Activated CD4-positive, alpha-beta T cell treated with anti-CD3 and anti-CD28 coated beads for 4 hours (primary cell): Measurements from ENCODE around the gene PPFIA2.

Experiments used
- DNase-seq, 2 donors: peaks; one replicate each; pipeline ENCODE4 v3.0.0-alpha.2; 2020

The PPFIA2 gene

DNA sequence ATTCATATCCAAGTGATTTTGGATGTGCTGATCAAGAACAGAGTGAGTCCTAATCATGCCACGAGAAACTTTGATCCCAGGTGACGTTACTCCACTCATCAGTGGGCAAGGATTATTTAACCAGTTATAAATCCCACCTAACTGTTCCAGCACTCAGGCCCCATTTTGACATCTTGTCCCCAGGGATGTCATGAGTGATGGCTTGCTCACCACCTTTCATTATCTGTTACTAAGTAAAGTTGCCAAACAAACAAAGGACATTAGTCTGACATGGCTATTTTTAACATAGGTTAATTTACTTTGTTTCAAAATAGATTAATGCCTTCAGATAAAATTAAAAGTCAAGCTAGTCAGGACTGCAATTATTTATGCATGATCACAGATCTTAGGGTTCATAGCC lies 425.3 kb downstream of the PPFIA2 start:
- DNase-seq = no peak

DNA sequence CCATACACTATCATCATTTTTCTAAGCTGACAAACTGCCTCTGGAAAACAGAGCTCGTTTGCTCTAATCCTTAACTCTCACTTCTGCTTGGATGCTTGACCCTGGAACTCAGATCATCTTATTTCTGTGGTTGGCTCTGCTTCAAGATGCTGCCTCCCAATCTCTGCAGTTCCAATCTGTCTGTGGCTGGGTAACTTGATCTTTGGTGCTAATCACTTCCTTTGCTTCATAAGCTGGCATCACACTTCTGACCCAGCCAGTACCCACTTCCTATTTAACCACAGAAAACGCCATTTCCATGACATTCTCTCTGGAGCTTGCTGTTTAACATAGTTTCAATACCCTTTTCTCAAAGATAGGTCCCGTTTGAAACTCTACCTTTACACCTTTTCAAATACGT lies 427.1 kb downstream of the PPFIA2 start:
- DNase-seq = no peak

DNA sequence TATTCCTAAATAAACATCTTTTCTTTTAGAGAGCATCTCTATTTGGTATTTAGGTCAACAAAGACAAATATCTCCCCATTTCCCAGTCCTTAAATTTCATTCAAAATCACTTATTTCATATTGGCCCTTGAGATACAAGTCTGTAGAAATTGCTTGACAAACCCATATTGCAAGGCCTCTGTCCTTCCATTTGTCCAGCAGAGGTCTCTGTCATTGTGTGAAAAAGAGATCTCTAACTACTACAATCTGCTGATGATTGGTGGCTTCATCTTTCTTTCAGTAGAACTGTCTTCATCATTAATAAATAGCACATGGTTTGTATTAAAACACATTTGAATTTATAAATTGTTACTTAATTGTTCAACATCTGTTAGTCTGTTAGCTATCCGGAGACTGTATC lies 428.7 kb downstream of the PPFIA2 start:
- no peak for DNase-seq

DNA sequence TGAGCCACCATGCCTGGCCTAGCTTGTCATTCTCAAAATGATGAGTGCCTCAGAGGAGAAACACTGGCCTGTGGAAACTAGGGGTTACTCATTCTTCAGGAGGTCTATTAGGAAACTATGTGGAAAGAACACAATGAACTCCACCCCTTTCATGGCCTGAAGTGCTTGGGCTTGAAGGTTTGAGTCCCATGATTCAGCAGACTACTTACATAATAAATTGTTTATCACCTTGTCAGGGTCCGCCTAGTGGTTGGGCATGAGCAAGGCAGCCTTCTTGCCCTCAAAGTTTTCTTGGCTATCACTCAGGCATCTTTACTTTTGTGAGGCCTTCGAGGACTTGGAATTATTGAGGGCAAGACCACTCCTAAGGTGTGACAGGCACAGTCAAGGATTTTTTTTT lies 430.1 kb downstream of the PPFIA2 start:
- DNase-seq = no peak

DNA sequence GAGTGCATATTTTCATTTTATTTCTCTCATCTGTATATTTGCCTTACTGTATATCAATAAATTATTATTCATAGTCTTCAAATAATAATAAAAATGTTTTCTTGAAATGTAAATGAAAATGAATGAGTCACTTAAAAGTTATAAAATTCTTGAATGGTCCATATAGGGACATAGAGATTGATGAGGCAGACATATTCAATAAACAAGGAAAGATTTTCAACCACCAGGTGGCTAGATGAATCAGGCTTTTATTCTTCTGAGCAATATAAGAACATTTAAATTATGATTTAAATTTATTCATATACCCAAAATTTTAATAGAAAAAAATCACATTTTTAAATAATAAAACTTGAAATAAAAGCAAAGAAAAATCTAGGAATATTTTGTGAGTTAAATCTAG lies 431.7 kb downstream of the PPFIA2 start:
- DNase-seq = no peak

DNA sequence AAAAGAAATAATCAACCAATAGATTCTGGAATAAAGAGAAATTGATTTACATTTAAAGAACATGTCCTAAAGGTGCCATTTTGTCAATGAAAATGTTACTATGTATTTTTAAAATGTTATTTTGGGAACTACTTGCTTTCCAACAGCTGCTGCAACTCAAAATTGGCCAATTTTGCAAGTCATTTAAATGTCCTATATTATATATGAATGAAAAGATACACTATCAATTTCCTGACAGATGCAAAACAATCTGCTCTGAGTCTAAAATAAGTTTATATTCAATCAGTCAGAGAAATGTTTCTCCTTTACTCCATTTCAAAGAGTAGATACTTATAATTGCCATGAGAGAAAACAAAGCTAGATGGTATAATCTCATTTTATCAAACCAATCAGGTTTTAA lies 434.1 kb downstream of the PPFIA2 start:
- DNase-seq = no peak

DNA sequence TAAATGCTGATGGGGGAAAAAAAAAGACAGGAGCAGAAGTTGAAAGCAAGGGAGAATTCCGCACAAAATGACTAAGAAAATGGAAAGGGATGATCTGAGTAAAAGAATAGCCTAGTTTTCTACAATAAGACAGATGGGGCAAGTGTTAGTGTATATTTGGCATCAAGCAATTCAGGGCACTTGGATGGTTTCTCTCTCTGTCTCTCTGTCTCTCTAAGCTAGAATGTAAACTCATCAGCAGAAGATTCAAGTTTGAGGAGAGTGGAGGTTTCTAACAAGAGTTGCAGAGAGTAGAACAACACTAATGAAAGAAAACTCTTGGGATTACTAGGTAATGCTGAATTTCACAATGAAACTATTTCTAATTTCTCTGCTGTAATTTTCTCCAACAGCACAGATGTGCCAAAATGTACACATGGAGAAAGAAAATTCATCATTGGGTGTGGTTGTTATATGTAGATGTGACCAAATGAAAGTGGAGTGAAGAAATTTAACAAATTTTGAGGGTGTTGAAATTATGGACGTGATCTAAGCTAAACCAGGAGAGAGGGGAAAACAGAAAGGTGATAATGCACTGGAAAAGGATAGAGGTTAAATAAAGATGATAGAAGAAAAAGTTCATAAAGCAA lies 444.1 kb downstream of the PPFIA2 start:
- no peak for DNase-seq

DNA sequence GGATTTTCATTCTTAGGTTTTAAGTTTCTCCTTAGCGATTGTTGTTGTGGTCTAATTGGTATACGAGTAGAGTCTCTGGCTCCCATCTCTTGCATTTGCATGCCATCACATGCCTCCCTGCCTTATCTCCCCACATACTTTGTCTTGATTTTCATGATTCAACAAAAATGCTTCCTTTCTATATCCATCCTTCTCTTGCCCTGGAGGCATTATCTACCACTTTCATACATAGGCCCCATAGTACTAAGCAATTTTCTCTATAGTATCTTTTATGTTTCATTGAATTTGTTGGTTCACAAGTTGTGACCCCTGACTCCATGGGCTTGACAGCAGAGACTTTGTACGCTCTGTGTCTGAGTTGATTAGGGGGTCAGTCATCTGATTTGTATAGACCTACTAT lies 455.2 kb downstream of the PPFIA2 start:
- DNase-seq = no peak

DNA sequence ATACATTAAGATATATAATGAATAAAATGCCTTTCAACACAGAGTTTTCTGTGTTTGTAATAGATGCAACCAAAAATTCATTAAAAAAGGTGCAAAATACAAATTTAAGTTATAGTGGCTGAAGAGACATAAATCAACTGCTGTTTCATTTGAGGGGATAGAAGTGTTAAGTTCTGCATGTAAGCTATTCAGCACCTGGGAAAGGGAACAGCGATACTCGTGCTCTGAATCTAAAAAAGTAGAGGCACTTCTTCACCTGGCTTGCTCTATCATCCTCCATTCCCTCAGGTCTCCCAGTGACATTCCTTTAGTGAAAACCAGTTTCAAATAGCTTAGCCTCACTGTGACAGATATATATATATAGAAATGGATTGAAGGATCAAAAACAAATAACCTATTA lies 458.7 kb downstream of the PPFIA2 start:
- no peak for DNase-seq

DNA sequence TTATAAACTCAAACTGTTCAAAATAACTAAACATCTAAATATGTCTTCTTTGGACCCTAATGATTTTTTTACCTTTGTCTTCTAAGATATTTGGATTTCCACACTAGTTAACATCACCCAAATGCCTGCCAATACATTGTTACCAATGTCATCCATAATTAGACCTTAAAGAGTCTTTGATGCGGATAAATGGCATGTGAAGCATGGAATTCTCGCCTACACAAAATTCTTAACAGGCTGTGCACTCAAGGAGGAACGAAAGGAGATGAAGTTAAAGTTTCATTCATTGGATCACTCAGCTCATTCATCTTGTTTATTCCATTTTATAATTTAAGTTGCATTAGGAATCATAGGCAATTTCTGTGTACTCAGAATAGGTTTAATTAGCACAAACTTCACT lies 461.5 kb downstream of the PPFIA2 start:
- DNase-seq = no peak

DNA sequence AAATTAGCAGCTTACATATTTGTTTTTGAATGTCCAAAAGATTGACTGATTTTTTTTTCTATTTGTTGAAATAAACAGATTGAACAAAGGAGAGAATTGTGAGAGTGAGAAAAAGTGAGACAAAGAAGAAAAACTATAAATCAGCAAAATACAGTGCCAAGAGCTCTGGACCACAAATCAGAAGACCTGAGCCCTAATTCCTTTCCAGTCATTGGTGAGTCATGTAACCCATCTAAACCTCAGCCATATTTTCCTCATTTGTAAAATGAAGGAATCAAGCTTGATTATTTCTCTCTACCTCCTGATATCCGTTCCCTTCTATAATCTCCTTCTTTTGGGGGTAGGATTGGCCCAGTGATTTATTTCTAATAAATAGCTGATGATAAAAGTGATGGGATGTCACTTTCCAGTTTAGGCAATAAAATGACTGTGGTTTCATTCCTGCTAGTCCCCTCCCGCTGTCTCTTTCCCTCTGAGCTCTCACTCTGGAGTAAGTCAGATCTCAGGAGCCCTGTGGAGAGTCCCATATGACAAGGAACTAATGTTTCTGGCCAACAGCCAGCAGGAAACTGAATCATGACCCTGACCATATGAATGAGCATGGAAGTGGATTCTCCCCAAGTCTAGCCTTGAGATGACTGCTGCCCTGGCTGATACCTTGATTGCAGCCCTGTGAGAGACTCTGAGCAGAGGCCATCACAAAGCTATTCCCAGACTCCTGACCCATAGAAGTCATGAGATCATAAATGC lies 462.4 kb downstream of the PPFIA2 start:
- no peak for DNase-seq

DNA sequence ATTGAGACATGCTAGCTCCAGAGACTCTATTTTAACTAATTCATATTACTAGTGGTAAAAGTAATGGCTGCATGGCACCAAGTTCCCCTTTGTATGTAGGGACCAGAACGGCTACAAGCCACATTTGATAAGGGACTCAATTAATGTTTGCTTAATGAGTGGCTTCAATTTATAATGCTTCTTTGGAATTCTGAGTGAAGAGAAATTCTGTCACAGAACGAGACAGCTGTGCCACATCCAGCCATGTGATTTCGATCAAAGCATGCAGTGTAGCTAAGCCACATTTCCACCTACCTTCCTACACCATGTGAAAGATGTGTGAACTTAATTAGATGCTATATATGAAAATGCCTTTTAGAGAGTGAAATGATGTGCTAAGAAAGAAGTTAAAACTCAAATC lies 463.9 kb downstream of the PPFIA2 start:
- DNase-seq = no peak

DNA sequence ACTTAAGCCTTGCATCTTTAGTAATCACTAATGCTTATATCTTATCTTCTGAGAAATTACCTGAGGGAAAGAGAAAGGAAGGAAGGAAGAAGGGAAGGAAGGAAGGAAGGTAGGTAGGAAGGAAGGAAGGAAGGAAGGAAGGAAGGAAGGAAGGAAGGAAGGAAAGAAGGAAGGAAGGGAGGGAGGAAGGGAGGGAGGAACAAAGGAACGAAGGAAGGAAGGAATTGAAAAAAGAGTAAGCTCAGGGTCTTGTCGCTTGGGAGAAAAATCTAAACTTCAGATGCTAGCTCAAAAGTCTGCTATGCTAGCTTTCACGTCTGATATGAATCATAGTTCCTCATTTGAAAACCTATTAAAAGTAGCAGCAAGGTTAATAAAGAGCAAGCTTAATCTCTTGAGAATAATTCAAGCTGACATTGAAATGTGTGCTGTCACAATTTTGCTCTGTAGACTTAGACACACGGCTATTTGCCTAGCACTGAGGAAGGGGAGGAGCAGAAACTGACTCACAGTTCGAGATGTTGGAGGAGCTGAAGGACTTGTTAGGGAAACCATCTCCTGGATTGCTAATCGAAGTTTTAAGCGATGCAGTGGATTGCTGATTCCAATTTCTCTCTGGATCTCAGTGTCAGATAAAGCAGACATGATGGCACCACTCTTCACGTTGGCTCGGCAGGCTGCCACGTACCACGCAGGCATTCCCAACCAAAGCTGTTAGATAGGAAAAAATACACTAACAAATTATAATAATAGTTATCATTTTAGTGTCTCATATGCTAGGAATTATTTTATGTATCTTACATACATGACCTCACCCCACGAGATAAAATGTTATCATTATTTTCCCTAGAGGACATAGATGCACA lies 464.6 kb downstream of the PPFIA2 start:
- DNase-seq = no peak

DNA sequence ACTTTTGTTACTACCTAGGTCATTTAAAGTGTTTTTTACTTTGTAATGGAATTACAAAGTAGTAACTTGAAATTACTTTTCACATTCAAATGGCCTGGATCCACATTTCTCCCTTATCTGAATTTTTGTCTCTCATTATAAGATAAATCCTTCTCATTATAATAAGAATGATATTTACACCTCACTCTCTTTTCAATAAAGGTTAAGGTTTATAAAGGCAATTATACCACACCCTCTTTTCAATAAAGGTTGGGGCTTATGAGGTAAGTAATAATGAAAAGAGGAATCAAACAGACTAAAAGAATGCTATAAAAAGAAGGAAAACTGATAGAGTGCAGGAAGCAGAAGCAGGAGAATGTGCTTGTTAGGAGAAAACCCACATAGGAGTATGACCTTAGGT lies 470.5 kb downstream of the PPFIA2 start:
- no peak for DNase-seq

DNA sequence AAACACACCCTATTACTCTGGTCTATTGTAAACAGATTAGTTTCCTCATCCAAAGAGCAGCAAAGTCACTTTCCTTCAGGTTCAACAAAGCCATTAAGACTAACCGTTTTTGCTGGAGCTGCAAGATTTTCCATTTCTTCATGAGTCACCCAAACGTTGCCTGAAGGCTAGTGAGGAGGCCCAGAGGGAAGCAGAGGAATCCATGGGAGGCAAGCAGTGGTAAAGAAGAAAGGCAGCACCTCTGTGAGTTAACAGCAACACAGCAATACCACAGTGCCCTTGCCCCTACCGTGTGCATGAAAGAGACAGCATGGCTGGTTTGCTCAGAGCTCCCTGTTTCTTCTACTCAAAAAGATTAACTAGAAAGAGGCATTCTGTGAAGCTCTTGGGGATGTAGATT lies 475.0 kb downstream of the PPFIA2 start:
- DNase-seq = no peak

DNA sequence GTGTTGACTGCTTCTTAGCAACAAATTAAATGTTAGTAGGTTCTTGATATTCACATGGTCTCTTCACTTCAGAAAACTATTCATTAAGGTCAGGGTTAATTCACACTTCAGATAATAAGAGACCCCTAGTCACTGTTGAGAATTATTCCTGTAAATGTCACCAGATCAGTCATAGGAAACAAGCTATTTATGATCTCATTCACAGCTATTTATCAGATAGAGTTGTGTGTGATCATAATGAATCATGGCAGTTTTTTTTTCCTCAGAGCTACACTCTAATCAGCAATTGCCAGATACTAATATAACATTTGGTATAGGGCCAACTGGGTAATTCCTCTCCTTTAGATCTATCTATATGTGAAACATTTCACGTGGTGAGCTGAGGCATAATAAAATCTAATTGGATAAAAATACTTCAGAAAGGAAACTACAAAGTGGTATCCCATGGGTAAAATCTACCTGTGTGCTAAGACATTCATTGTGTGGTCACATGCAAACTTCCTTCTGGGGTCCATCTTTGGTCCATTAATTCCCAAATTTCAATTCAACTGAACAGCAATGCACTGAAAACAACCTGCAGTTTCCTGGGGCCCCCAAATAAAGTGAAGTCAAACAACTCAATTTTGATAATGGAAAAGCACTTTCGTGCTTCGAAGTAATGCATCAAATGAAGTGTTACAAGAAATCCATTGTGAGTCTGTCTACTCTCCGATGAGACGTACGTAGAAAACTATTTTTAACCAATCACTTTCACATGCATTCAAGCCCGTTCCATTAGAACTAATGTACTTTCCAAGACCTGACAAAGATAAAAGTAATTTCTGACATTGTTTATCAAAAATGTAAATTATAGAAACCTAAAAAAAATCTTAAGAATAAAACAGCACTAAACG lies 484.3 kb downstream of the PPFIA2 start:
- DNase-seq = no peak

DNA sequence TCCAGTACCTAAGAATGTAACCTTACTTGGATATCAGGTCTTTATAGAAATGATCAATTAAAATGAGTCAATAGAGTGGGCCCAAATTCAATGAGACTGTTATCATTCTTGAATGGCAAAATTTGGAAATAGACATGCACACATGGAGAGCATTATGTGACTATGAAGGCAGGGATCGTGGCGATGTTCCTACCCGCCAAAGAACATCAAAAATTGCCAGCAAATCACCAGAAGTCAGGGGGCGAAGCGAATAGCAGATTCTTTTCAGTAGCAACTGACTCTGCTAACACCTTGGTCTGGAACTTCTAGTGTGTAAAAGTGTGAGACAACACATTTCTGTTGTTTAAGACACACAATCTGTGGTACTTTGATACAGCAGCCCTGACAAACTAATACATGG lies 488.8 kb downstream of the PPFIA2 start:
- no peak for DNase-seq

DNA sequence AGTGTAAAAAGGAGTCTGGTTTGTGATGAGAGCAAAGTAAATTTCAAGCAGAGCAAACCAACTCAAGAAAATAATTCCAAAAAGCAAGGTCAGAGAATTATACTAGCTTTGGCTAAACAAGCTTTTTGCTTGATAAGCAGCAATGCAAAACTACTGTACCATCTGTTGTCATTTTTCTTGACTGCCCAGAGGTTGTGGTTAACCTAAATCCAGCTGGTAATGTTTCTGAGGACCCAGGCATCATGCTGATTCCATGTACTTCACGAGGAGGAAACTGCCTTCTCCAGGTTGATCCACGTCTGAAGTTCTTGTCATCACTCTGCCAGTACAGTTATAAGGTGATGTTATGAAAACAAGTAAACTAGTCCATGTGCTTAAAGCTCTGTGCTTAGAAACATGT lies 496.1 kb downstream of the PPFIA2 start:
- DNase-seq = no peak

DNA sequence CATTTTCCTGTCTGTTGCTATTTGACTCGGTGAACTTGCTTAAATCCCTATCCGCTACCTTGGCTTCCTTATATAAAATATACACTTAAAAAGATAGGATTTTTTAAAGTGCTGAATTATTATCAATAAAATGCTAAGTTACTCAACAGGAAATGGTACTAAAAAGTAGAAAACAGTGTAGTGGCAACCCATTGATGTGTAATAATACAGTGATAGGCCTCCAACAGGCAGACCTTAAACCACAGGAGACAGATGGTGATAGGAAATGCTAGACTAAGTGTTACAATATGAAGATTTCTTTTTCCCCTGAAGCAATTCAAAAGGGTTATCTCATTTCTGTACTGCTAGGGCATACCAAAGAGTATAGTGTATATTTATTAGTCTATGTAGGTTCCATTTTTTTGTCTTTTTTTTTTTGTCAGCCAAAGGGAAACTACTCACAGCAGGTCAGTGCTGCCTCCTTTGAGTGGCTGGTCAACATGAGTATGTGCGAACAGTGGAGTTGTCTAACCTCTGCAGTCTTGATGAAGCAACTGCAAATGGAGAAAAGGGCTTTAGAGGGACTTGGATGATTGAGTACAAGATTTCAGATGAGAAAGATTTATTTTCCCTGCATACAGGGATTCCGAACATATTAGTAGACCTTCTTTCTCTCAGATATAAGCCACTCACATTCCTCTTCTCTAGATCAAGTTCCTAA lies 497.5 kb downstream of the PPFIA2 start:
- no peak for DNase-seq

DNA sequence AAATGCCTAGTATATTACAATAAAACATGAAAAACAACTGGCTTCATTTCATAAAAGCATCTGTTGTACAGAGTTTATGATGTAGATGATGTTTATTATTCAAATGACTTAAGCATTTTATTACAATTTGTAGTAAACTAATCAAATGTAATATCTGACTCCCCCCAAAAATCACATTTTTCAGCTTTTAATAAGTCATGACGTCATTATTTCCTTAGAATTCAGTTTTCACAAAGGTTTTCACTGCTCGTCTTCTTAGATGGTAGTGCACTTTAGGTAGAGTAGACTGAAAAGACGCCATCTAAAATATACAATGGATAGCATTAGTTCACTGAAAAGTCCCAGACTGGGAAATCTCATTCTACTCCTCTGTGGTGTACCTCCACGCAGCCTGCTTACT lies 499.8 kb downstream of the PPFIA2 start:
- no peak for DNase-seq

DNA sequence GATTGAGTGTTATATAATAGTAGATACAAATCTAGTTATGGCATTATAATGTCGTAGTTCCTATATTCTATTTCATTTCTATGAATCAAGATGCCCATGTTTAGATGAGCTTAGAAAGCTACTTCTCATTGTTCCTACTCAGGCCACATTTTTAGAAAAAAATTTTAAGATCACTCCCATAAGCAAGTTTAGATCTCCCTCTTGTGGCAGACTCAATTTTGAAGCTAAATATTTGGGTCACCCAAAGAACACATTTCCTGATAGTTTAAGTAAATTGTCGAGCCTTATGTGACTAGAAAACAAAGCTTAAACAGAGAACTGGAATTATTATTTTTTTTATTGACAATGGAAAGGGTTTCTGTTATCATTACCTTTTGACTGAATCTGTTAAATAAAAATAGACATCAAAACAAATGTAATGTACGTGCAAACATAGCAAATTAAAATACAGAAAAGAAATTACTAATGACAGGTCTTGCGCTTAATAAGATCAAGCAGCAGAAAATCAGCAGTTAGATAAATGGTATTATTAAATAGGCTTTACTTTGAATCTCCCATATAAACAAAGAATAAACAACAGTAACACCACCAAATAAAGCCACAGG lies 501.1 kb downstream of the PPFIA2 start:
- no peak for DNase-seq

DNA sequence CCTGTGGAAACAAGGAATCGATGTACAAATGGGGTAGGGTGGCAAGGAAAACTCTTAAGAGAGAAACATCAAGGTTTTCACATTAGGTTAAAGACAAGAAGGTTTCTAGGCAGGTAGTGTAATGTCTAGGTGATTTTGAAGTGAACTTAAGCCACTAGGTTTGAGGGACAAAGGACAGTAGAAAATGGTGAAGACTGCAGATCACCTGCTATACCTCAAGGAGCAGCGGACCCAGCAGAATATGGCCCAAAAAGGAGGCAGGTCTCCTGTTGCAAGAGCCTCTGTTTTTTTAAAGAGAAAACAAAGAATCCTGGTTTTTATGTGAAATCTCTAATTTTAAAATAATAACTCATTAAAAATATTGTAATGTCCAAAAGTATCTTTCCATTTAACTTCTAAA lies 503.2 kb downstream of the PPFIA2 start:
- DNase-seq = no peak
